Upper lobe of right lung (tissue), 1 donor: ENCODE results near the gene IMPA2. TPM values are rescaled to one million over a fixed set of nuclear protein-coding genes. Genes with fewer than 3 reads are reported as not detected.

ENCODE experiments used
- ATAC-seq: fragments of 200-7000 bp; cut with Tn5 transposase; one replicate; pipeline ENCODE4 v1.9.1; 2020; ENCODE audit warnings: mild to moderate bottlenecking, moderate library complexity
- DNase-seq: peaks from one replicate; pipeline ENCODE4 v3.0.0-alpha.2; 2020
- H3K27ac ChIP-seq: fragments of 200-600 bp; one replicate; pipeline ENCODE4 v1.8.0; 2022
- H3K27me3 ChIP-seq: fragments of 200-600 bp; one replicate; pipeline ENCODE4 v1.8.0; 2022; ENCODE audit warnings: mild to moderate bottlenecking
- H3K36me3 ChIP-seq: fragments of 200-600 bp; one replicate; pipeline ENCODE4 v1.8.0; 2022
- H3K4me1 ChIP-seq: fragments of 200-600 bp; one replicate; pipeline ENCODE4 v1.8.0; 2022
- H3K4me3 ChIP-seq: fragments of 200-600 bp; one replicate; pipeline ENCODE4 v1.8.0; 2022; ENCODE audit warnings: mild to moderate bottlenecking
- H3K9me3 ChIP-seq: fragments of 200-600 bp; one replicate; pipeline ENCODE4 v1.8.0; 2022
- intact Hi-C: fragments of 100-400 bp; cut with DNase I; formaldehyde crosslinking; loops from one replicate; pipeline ENCODE4 v1.11.0; 2022
- total RNA-seq: library from RNA; stranded (reverse); fragmentation: NEBNext Ultra II Directional; extraction: Animal tissue kit (Norgen Biotek cat#: 25700); gene quantifications from one replicate; pipeline ENCODE4 v1.2.1, GENCODE V29; 2021
- TF ChIP-seq, protein P1 (sequence below): fragments of 200-600 bp; IDR thresholded peaks from one replicate; pipeline ENCODE4 v1.8.0; 2022; ENCODE audit warnings: antibody characterized with exemption
- donor health status: DM: no; HTN: yes; CAD: no; lungs with severe emphysema.

The IMPA2 gene
- total RNA-seq, 1 donor from 2014 or later, result 54.6 TPM

DNA sequence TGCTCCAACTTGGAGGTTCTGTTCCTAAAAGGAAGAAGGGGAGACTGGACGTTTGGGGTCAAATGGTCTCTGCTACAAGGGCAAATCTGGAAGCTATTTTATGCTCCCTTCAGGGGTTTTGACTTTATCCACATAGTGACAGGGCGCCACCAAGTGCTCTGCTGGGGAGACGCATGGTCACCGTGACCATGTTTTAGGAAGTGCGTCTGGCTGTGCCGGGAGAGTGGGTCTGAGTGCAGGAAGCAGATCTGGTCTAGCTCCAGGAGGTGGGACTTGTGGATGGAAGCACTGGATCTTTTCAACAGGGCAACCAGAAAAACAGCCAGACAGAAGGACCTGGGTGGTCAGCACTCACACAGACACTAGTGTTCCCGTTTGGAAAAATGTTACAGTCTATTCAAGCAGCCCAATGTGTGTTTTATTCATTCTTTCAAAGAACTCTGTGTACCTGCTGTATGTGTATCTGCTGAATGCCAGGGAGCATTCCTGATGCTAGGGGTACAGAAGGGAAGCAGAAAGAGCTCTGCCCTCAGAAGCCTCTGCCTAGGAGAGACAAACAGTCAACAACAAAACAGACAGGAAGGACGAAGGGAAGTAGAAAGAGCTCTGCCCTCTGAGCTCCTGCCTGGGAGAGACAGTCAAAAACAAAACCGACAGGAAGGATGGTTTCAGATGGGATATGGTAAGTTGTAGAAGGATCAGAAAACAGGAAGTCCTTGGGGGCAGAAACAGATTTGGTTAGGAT, 14.3 kb downstream of the IMPA2 start:
- Histone ChIP-seq H3K36me3 (peaks cover 5% of the 10 kb centered on the region), H3K4me1 (peaks cover 14% of the 10 kb centered on the region), H3K9me3 (no peaks in the 10 kb centered on the region), H3K27ac (peak overlapping the region; percentile 55), H3K27me3 (no peaks in the 10 kb centered on the region), H3K4me3 (no peak overlapping the region)
- intact Hi-C loops, result loop anchor here (10.0 kb wide), 1 partner anchor 61 kb away; no protein-coding TSS in a partner anchor
- ATAC-seq (peak; percentile 93), DNase-seq (peak; percentile 87)
- TF ChIP-seq, protein P1, sequence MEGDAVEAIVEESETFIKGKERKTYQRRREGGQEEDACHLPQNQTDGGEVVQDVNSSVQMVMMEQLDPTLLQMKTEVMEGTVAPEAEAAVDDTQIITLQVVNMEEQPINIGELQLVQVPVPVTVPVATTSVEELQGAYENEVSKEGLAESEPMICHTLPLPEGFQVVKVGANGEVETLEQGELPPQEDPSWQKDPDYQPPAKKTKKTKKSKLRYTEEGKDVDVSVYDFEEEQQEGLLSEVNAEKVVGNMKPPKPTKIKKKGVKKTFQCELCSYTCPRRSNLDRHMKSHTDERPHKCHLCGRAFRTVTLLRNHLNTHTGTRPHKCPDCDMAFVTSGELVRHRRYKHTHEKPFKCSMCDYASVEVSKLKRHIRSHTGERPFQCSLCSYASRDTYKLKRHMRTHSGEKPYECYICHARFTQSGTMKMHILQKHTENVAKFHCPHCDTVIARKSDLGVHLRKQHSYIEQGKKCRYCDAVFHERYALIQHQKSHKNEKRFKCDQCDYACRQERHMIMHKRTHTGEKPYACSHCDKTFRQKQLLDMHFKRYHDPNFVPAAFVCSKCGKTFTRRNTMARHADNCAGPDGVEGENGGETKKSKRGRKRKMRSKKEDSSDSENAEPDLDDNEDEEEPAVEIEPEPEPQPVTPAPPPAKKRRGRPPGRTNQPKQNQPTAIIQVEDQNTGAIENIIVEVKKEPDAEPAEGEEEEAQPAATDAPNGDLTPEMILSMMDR, result peak; percentile 87

DNA sequence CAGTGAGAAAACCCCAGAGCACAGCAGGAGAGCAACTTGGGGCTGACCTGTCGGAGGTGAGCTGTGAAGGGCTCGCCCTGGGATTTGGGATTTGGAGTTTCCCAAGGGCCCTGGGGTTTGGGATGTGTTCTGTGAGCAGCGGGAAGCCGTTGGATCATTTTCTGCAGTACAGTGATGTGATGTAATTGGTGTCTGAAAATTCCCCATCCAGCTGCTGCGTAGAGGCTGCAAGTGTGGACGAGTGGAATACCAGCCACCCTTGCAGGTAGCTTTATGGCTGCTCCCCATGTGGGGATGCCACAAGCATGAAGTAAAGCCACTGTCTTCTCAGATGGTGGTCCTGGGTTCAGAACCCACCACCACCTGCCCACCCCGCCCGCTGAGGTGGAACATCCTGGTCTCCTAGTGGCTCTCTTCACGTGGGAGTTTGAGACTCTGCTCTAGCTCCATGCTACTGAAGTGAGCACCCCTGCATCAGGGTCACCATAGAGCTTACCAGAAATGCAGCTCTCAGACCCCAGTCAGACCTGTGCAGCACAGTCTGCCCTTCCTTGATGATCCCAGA, 15.0 kb downstream of the IMPA2 start:
- H3K27ac ChIP-seq, result peak overlapping the region; percentile 55
- no peaks in the 10 kb centered on the region for H3K27me3 ChIP-seq
- peaks cover 14% of the 10 kb centered on the region for H3K4me1 ChIP-seq
- TF ChIP-seq, protein P1, result no peak
- ATAC-seq, result no peak
- H3K36me3 ChIP-seq, result peaks cover 5% of the 10 kb centered on the region
- no peak for DNase-seq
- H3K4me3 ChIP-seq, result no peak overlapping the region
- intact Hi-C loops, result loop anchor here (10.0 kb wide), 1 partner anchor 61 kb away; no protein-coding TSS in a partner anchor
- H3K9me3 ChIP-seq, result no peaks in the 10 kb centered on the region

DNA sequence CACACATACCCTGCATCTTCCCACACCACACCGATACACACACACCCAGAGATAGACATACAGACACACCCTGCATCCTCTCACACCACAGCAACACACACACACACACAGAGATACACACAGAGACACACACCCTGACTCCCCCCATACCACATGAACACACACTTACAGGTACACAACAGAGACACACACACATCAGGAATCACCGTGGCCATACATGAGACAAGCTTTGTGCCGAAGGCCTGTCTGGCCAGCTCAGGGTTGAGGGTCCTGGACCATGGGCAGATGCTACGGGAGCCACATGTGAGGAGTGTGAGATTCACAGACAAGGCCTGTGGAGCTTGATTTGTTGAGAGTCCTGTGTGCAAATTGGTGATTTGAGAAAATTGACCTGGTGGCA, 15.6 kb downstream of the IMPA2 start:
- DNase-seq (no peak), ATAC-seq (no peak)
- Histone ChIP-seq H3K27me3 (no peaks in the 10 kb centered on the region), H3K27ac (no peak overlapping the region), H3K4me1 (peaks cover 14% of the 10 kb centered on the region), H3K4me3 (no peak overlapping the region), H3K9me3 (no peaks in the 10 kb centered on the region), H3K36me3 (peaks cover 5% of the 10 kb centered on the region)
- TF ChIP-seq, protein P1, result no peak
- intact Hi-C loops, result loop anchor here (10.0 kb wide), 1 partner anchor 62 kb away; no protein-coding TSS in a partner anchor

DNA sequence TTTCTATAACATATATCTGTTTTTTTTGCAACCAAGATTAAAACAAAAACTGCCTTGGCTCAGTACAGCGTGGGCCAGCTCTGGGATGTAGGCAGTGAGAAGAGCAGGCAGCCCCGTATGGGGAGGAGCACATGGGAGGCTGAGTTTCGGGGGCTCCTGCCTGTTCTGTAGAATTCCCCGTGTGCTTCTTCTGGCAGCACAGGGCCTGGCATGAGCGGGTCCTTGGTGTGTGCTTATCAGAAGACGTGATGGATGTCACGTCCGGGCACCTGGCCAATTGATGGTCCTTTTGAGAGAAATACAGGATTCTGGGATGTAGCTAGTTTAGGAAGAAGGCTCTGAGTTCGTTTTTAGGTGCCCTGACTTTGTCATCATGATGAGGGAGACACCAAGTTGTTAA, 16.2 kb downstream of the IMPA2 start:
- peaks cover 5% of the 10 kb centered on the region for H3K36me3 ChIP-seq
- intact Hi-C loops, result loop anchor here (10.0 kb wide), 1 partner anchor 63 kb away; no protein-coding TSS in a partner anchor
- H3K4me3 ChIP-seq, result no peak overlapping the region
- TF ChIP-seq, protein P1, result no peak
- DNase-seq (no peak), ATAC-seq (no peak)
- peaks cover 14% of the 10 kb centered on the region for H3K4me1 ChIP-seq
- no peaks in the 10 kb centered on the region for H3K9me3 ChIP-seq
- no peak overlapping the region for H3K27ac ChIP-seq
- H3K27me3 ChIP-seq, result no peaks in the 10 kb centered on the region

DNA sequence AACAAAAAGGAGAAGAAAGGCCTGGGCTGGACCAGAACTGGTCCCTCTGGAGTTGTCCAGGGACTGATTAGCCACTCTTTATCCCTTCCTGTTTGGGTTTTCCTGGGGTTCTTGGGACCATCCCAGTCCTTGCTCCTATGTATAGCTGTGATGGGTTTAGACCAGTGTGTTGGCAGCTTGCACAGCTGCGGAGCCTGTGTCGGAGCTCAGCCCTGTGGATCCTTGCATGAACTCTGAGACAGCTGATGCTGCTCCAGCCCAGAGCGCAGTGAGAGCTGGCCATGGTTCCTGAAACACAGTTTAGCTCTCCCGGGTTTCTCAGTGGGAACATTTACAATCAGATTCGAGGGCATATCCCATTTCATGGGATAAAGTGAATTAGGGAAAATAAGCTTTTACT, 16.9 kb downstream of the IMPA2 start:
- no peak overlapping the region for H3K4me3 ChIP-seq
- H3K27ac ChIP-seq, result no peak overlapping the region
- no peaks in the 10 kb centered on the region for H3K27me3 ChIP-seq
- H3K36me3 ChIP-seq, result peaks cover 5% of the 10 kb centered on the region
- H3K9me3 ChIP-seq, result no peaks in the 10 kb centered on the region
- DNase-seq (no peak), ATAC-seq (no peak)
- H3K4me1 ChIP-seq, result peaks cover 14% of the 10 kb centered on the region
- intact Hi-C loops, result loop anchor here (10.0 kb wide), 1 partner anchor 63 kb away; no protein-coding TSS in a partner anchor
- TF ChIP-seq, protein P1, result no peak
